OCI-LY3 (cell line): ENCODE data around the gene CRACR2B.
A peak's percentile ranks its signal among the peaks of the same experiment; 100 is the strongest.

Source experiments
- H2AFZ ChIP-seq: fragments of 200-600, 300-600 bp; shearing (Covaris generic); 2 replicates; pipeline ENCODE4 v1.6.0; 2014; ENCODE audit warnings: antibody characterized with exemption, low read depth, low read length
- H3K27ac ChIP-seq: fragments of 200-600, 300-600 bp; sonication (generic); 2 replicates; pipeline ENCODE4 v1.5.1; 2014; ENCODE audit warnings: mild to moderate bottlenecking, low read length, moderate library complexity, mixed read lengths
- H3K27me3 ChIP-seq: fragments of 200-600, 300-600 bp; sonication (generic); 2 replicates; pipeline ENCODE4 v1.6.1; 2014; ENCODE audit warnings: low read depth, low read length, mixed read lengths
- H3K36me3 ChIP-seq: fragments of 200-600, 300-600 bp; sonication (generic); replicated peaks from 2 replicates; pipeline ENCODE3; 2014; ENCODE audit warnings: low read depth, low read length, mixed read lengths
- H3K4me1 ChIP-seq: fragments of 300-600, 200-600 bp; sonication (generic); 2 replicates; pipeline ENCODE4 v1.6.1; 2014; ENCODE audit warnings: low read length, mixed read lengths
- H3K4me2 ChIP-seq: fragments of 200-600, 300-600 bp; sonication (generic); 2 replicates; pipeline ENCODE4 v1.6.1; 2014; ENCODE audit warnings: low read length, mixed read lengths
- H3K4me3 ChIP-seq: fragments of 300-600, 200-600 bp; sonication (generic); 2 replicates; pipeline ENCODE4 v1.5.1; 2014; ENCODE audit warnings: antibody characterized with exemption, mild to moderate bottlenecking, low read length, moderate library complexity
- H3K79me2 ChIP-seq: fragments of 300-600, 200-600 bp; shearing (Covaris generic); 2 replicates; pipeline ENCODE4 v1.6.1; 2014; ENCODE audit warnings: mild to moderate bottlenecking, low read length, mixed read lengths
- H3K9ac ChIP-seq: fragments of 300-600, 200-600 bp; shearing (Covaris generic); 2 replicates; pipeline ENCODE4 v1.6.0; 2014; ENCODE audit warnings: mild to moderate bottlenecking, low read length, moderate library complexity
- H3K9me3 ChIP-seq: fragments of 200-600, 300-600 bp; shearing (Covaris generic); 2 replicates; pipeline ENCODE4 v1.6.1; 2014; ENCODE audit warnings: low read length, mixed read lengths; ENCODE audit not compliant: insufficient read depth
- H4K20me1 ChIP-seq: fragments of 200-600, 300-600 bp; sonication (generic); 2 replicates; pipeline ENCODE4 v1.6.1; 2016; ENCODE audit warnings: low read length, mixed read lengths; ENCODE audit not compliant: insufficient read depth
- CTCF ChIP-seq: fragments of 200-600, 300-600 bp; sonication (generic); IDR thresholded peaks from 2 replicates; pipeline ENCODE4 v1.5.1; 2014; ENCODE audit warnings: antibody characterized with exemption, low read length, low read depth
- EZH2phosphoT487 ChIP-seq: fragments of 200-600 bp; shearing (Covaris generic); IDR thresholded peaks from 2 replicates; pipeline ENCODE4 v1.6.1; 2018; ENCODE audit warnings: antibody characterized with exemption, mixed run types, low read depth

The CRACR2B gene

GRCh38 chr11:839280-839623 lies 11.5 kb downstream of the CRACR2B start:
- no peak overlapping the region for H3K27ac ChIP-seq
- H3K9ac ChIP-seq: no peak overlapping the region
- peaks cover 13% of the 10 kb centered on the region for H3K36me3 ChIP-seq

GRCh38 chr11:839875-840617 lies 12.3 kb downstream of the CRACR2B start:
- Histone ChIP-seq H3K4me1 (peaks cover 25% of the 10 kb centered on the region), H4K20me1 (peaks cover 12% of the 10 kb centered on the region), H3K36me3 (peaks cover 13% of the 10 kb centered on the region), H3K27me3 (no peaks in the 10 kb centered on the region), H2AFZ (no peak overlapping the region), H3K4me3 (no peak overlapping the region), H3K27ac (no peak overlapping the region), H3K79me2 (peaks cover 25% of the 10 kb centered on the region), H3K9ac (no peak overlapping the region), H3K9me3 (no peaks in the 10 kb centered on the region), H3K4me2 (peak overlapping the region; percentile 58; the same call in 1 of the 2 replicates)
- peak; percentile 21 for TF ChIP-seq CTCF
- no peak for TF ChIP-seq EZH2phosphoT487

More at GRCh38 chr11:839280-839623, 11.5 kb downstream of the CRACR2B start:
- H3K4me3 ChIP-seq: no peak overlapping the region
- no peaks in the 10 kb centered on the region for H3K27me3 ChIP-seq
- peaks cover 19% of the 10 kb centered on the region for H4K20me1 ChIP-seq
- no peaks in the 10 kb centered on the region for H3K9me3 ChIP-seq
- H2AFZ ChIP-seq: no peak overlapping the region
- peaks cover 17% of the 10 kb centered on the region for H3K4me1 ChIP-seq
- H3K79me2 ChIP-seq: peaks cover 25% of the 10 kb centered on the region
- H3K4me2 ChIP-seq: no peak overlapping the region
- TF ChIP-seq EZH2phosphoT487 (no peak), CTCF (no peak)

- Histone ChIP-seq H3K9me3 (no peaks in the 10 kb centered on the region), H2AFZ (no peak overlapping the region), H3K4me1 (peaks cover 26% of the 10 kb centered on the region), H4K20me1 (peaks cover 12% of the 10 kb centered on the region), H3K27ac (peak overlapping the region; percentile 54), H3K9ac (peak overlapping the region; percentile 85), H3K79me2 (peaks cover 25% of the 10 kb centered on the region), H3K4me2 (peak overlapping the region; percentile 58), H3K36me3 (peaks cover 12% of the 10 kb centered on the region), H3K27me3 (no peaks in the 10 kb centered on the region; the same call in 1 of the 2 replicates), H3K4me3 (peak overlapping the region; percentile 96)
- TF ChIP-seq CTCF: no peak
- no peak for TF ChIP-seq EZH2phosphoT487
Measured at GRCh38 chr11:841981-842369, 14.3 kb downstream of the CRACR2B start.

DNA sequence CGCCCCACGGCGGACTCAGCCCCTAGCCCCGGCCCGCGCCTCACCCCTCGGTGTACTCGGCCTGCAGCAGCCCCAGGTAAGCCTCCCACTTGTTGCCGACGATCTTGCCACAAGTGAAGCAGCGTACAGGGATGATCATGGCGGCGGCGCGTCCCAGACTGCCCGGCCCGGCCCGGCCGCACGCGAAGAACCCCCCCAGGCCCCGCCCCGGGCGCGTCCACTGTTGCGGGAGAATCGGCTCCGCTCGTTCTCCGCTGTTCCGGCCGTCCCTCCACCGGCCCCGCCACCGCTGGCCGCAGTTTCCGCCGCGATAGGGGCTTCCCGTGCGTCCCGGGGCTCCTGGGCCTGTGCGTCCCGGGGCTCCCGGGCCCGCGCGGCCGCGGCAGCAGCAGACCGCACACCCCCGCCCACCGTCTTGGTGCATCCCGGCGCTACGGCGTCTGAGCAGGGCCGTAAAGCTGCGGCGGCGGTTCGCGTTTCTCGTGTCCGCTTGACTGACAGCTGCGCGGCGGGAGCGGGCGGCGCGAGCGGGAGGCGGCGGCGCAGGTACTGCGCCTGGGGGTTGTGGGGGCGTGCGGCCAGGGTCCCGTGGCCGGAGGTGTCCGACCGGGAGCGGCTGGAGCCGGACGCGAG lies 14.8 kb downstream of the CRACR2B start, which contains the start of the genes POLR2L and TSPAN4:
POLR2L (minus strand) TSS at position 160 of the 633 bp plus-strand sequence; CDS start at position 139, 21 bp downstream.
TSPAN4 (plus strand) TSS at position 483 of the 633 bp plus-strand sequence. CDS start 7,453 bp downstream, outside the sequence.
- Histone ChIP-seq H3K4me2 (peak within 1 kb of the TSS; percentile 83), H3K79me2 (peaks cover 25% of the 10 kb centered on the region), H3K4me1 (peaks cover 26% of the 10 kb centered on the region), H3K9ac (peak within 1 kb of the TSS; percentile 85), H3K4me3 (peak within 1 kb of the TSS; percentile 96), H3K36me3 (peaks cover 7% of the 10 kb centered on the region), H2AFZ (peak within 1 kb of the TSS; percentile 69; the same call in 1 of the 2 replicates), H3K27me3 (no peaks in the 10 kb centered on the region; the same call in 1 of the 2 replicates), H3K9me3 (no peaks in the 10 kb centered on the region), H3K27ac (peak within 1 kb of the TSS; percentile 54), H4K20me1 (peaks cover 12% of the 10 kb centered on the region)
- no peak for TF ChIP-seq CTCF
- TF ChIP-seq EZH2phosphoT487: no peak
